ENCODE measurements around the gene SMIM36.
"Not testable (repeated sequence)": the region's sequence is repeated elsewhere in the genome, so short reads cannot be mapped to it uniquely, and the experiment has no call there.

SMIM36 gene

GRCh38 chr17:55437159-55437605, 74.1 kb downstream of the SMIM36 start:
- H3K27ac ChIP-seq (ENCODE audit: insufficient read depth, low read length, poor library complexity, severe bottlenecking), result no peak overlapping the region
- no peak for DNase-seq

GRCh38 chr17:55436224-55437158, 74.8 kb downstream of the SMIM36 start:
- Histone ChIP-seq H3K9me3 (ENCODE audit: control insufficient read depth, low read length) (no peaks in the 10 kb centered on the region), H3K36me3 (ENCODE audit: control insufficient read depth, insufficient read depth, low read length) (no peaks in the 10 kb centered on the region), H3K4me1 (ENCODE audit: control insufficient read depth, insufficient read depth, low read length, poor library complexity, severe bottlenecking) (no peaks in the 10 kb centered on the region), H3K4me3 (ENCODE audit: insufficient read depth, low read depth, low read length, poor library complexity, severe bottlenecking) (no peak overlapping the region), H3K27ac (ENCODE audit: insufficient read depth, low read length, poor library complexity, severe bottlenecking) (no peak overlapping the region), H3K27me3 (replicated peaks; ENCODE audit: control insufficient read depth, insufficient read depth, low read length, poor library complexity, severe bottlenecking) (no peaks in the 10 kb centered on the region)
- DNase-seq, result no peak

More at GRCh38 chr17:55437159-55437605, 74.1 kb downstream of the SMIM36 start:
- H3K27me3 ChIP-seq (replicated peaks; ENCODE audit: control insufficient read depth, insufficient read depth, low read length, poor library complexity, severe bottlenecking), result no peaks in the 10 kb centered on the region
- no peaks in the 10 kb centered on the region for H3K4me1 ChIP-seq (ENCODE audit: control insufficient read depth, insufficient read depth, low read length, poor library complexity, severe bottlenecking)
- no peaks in the 10 kb centered on the region for H3K36me3 ChIP-seq (ENCODE audit: control insufficient read depth, insufficient read depth, low read length)
- H3K4me3 ChIP-seq (ENCODE audit: insufficient read depth, low read depth, low read length, poor library complexity, severe bottlenecking), result no peak overlapping the region
- H3K9me3 ChIP-seq (ENCODE audit: control insufficient read depth, low read length), result no peaks in the 10 kb centered on the region

GRCh38 chr17:55435408-55435807, 75.8 kb downstream of the SMIM36 start:
- H3K27ac ChIP-seq (ENCODE audit: insufficient read depth, low read length, poor library complexity, severe bottlenecking), result no peak overlapping the region
- H3K9me3 ChIP-seq (ENCODE audit: control insufficient read depth, low read length), result no peaks in the 10 kb centered on the region
- H3K27me3 ChIP-seq (replicated peaks; ENCODE audit: control insufficient read depth, insufficient read depth, low read length, poor library complexity, severe bottlenecking), result no peaks in the 10 kb centered on the region
- no peak overlapping the region for H3K4me3 ChIP-seq (ENCODE audit: insufficient read depth, low read depth, low read length, poor library complexity, severe bottlenecking)
- no peak for DNase-seq
- no peaks in the 10 kb centered on the region for H3K36me3 ChIP-seq (ENCODE audit: control insufficient read depth, insufficient read depth, low read length)
- H3K4me1 ChIP-seq (ENCODE audit: control insufficient read depth, insufficient read depth, low read length, poor library complexity, severe bottlenecking), result no peaks in the 10 kb centered on the region

- no peak overlapping the region for H3K4me3 ChIP-seq (ENCODE audit: insufficient read depth, low read depth, low read length, poor library complexity, severe bottlenecking)
- no peaks in the 10 kb centered on the region for H3K4me1 ChIP-seq (ENCODE audit: control insufficient read depth, insufficient read depth, low read length, poor library complexity, severe bottlenecking)
- no peak for DNase-seq
- H3K9me3 ChIP-seq (ENCODE audit: control insufficient read depth, low read length), result no peaks in the 10 kb centered on the region
- H3K36me3 ChIP-seq (ENCODE audit: control insufficient read depth, insufficient read depth, low read length), result no peaks in the 10 kb centered on the region
- no peaks in the 10 kb centered on the region for H3K27me3 ChIP-seq (replicated peaks; ENCODE audit: control insufficient read depth, insufficient read depth, low read length, poor library complexity, severe bottlenecking)
- no peak overlapping the region for H3K27ac ChIP-seq (ENCODE audit: insufficient read depth, low read length, poor library complexity, severe bottlenecking)
Observed at GRCh38 chr17:55434721-55435120, 76.5 kb downstream of the SMIM36 start.

- Histone ChIP-seq H3K4me3 (ENCODE audit: insufficient read depth, low read depth, low read length, poor library complexity, severe bottlenecking) (no peak overlapping the region), H3K27me3 (replicated peaks; ENCODE audit: control insufficient read depth, insufficient read depth, low read length, poor library complexity, severe bottlenecking) (no peaks in the 10 kb centered on the region), H3K36me3 (ENCODE audit: control insufficient read depth, insufficient read depth, low read length) (no peaks in the 10 kb centered on the region), H3K27ac (ENCODE audit: insufficient read depth, low read length, poor library complexity, severe bottlenecking) (no peak overlapping the region), H3K9me3 (ENCODE audit: control insufficient read depth, low read length) (no peaks in the 10 kb centered on the region), H3K4me1 (ENCODE audit: control insufficient read depth, insufficient read depth, low read length, poor library complexity, severe bottlenecking) (no peaks in the 10 kb centered on the region)
- DNase-seq, result no peak
Observed at GRCh38 chr17:55433629-55434422, 77.4 kb downstream of the SMIM36 start.

GRCh38 chr17:55433029-55433628, 78.1 kb downstream of the SMIM36 start:
- H3K27me3 ChIP-seq (replicated peaks; ENCODE audit: control insufficient read depth, insufficient read depth, low read length, poor library complexity, severe bottlenecking), result no peaks in the 10 kb centered on the region
- H3K36me3 ChIP-seq (ENCODE audit: control insufficient read depth, insufficient read depth, low read length), result no peaks in the 10 kb centered on the region
- no peak for DNase-seq
- no peak overlapping the region for H3K4me3 ChIP-seq (ENCODE audit: insufficient read depth, low read depth, low read length, poor library complexity, severe bottlenecking)
- no peaks in the 10 kb centered on the region for H3K9me3 ChIP-seq (ENCODE audit: control insufficient read depth, low read length)
- H3K27ac ChIP-seq (ENCODE audit: insufficient read depth, low read length, poor library complexity, severe bottlenecking), result no peak overlapping the region
- H3K4me1 ChIP-seq (ENCODE audit: control insufficient read depth, insufficient read depth, low read length, poor library complexity, severe bottlenecking), result no peaks in the 10 kb centered on the region

GRCh38 chr17:55432358-55433028, 78.8 kb downstream of the SMIM36 start:
- Histone ChIP-seq H3K27me3 (replicated peaks; ENCODE audit: control insufficient read depth, insufficient read depth, low read length, poor library complexity, severe bottlenecking) (no peaks in the 10 kb centered on the region), H3K4me3 (ENCODE audit: insufficient read depth, low read depth, low read length, poor library complexity, severe bottlenecking) (no peak overlapping the region), H3K9me3 (ENCODE audit: control insufficient read depth, low read length) (no peaks in the 10 kb centered on the region), H3K4me1 (ENCODE audit: control insufficient read depth, insufficient read depth, low read length, poor library complexity, severe bottlenecking) (no peaks in the 10 kb centered on the region), H3K27ac (ENCODE audit: insufficient read depth, low read length, poor library complexity, severe bottlenecking) (no peak overlapping the region), H3K36me3 (ENCODE audit: control insufficient read depth, insufficient read depth, low read length) (no peaks in the 10 kb centered on the region)
- no peak for DNase-seq

- H3K4me1 ChIP-seq (ENCODE audit: control insufficient read depth, insufficient read depth, low read length, poor library complexity, severe bottlenecking); H3K9me3 ChIP-seq (ENCODE audit: control insufficient read depth, low read length); H3K27me3 ChIP-seq (replicated peaks; ENCODE audit: control insufficient read depth, insufficient read depth, low read length, poor library complexity, severe bottlenecking); H3K27ac ChIP-seq (ENCODE audit: insufficient read depth, low read length, poor library complexity, severe bottlenecking); H3K4me3 ChIP-seq (ENCODE audit: insufficient read depth, low read depth, low read length, poor library complexity, severe bottlenecking); H3K36me3 ChIP-seq (ENCODE audit: control insufficient read depth, insufficient read depth, low read length); DNase-seq: not testable (repeated sequence)
Observed at GRCh38 chr17:55431914-55432313, 79.3 kb downstream of the SMIM36 start.

- DNase-seq, result no peak
- H3K36me3 ChIP-seq (ENCODE audit: control insufficient read depth, insufficient read depth, low read length), result no peaks in the 10 kb centered on the region
- no peaks in the 10 kb centered on the region for H3K4me1 ChIP-seq (ENCODE audit: control insufficient read depth, insufficient read depth, low read length, poor library complexity, severe bottlenecking)
- no peaks in the 10 kb centered on the region for H3K27me3 ChIP-seq (replicated peaks; ENCODE audit: control insufficient read depth, insufficient read depth, low read length, poor library complexity, severe bottlenecking)
- H3K27ac ChIP-seq (ENCODE audit: insufficient read depth, low read length, poor library complexity, severe bottlenecking), result no peak overlapping the region
- H3K9me3 ChIP-seq (ENCODE audit: control insufficient read depth, low read length), result no peaks in the 10 kb centered on the region
- H3K4me3 ChIP-seq (ENCODE audit: insufficient read depth, low read depth, low read length, poor library complexity, severe bottlenecking), result no peak overlapping the region
Observed at GRCh38 chr17:55430541-55431288, 80.5 kb downstream of the SMIM36 start.

Data from effector memory CD4-positive, alpha-beta T cell (primary cell).